ENCODE measurements around the gene CARMIL1.
A peak's percentile ranks its signal among the peaks of the same experiment; 100 is the strongest.
"Not testable (repeated sequence)": the region's sequence is repeated elsewhere in the genome, so short reads cannot be mapped to it uniquely, and the experiment has no call there.

CARMIL1 gene

GRCh38 chr6:25537349-25538018 lies 258.3 kb downstream of the CARMIL1 start:
- no peak for DNase-seq

GRCh38 chr6:25541228-25541627 lies 262.1 kb downstream of the CARMIL1 start:
- DNase-seq, result no peak

- no peak for DNase-seq
Observed at GRCh38 chr6:25542984-25543910, 264.1 kb downstream of the CARMIL1 start.

GRCh38 chr6:25544833-25545232 lies 265.7 kb downstream of the CARMIL1 start:
- no peak for DNase-seq

GRCh38 chr6:25547797-25548196 lies 268.6 kb downstream of the CARMIL1 start:
- DNase-seq, result no peak

GRCh38 chr6:25548451-25548850 lies 269.3 kb downstream of the CARMIL1 start:
- DNase-seq, result no peak

- no peak for DNase-seq
Observed at GRCh38 chr6:25550631-25551030, 271.5 kb downstream of the CARMIL1 start.

- no peak for DNase-seq
Observed at GRCh38 chr6:25553502-25553901, 274.3 kb downstream of the CARMIL1 start.

- DNase-seq, result no peak
Observed at GRCh38 chr6:25555188-25555587, 276.0 kb downstream of the CARMIL1 start.

GRCh38 chr6:25556516-25556915 lies 277.3 kb downstream of the CARMIL1 start:
- peak; percentile 74 for DNase-seq

- no peak for DNase-seq
Observed at GRCh38 chr6:25558155-25558817, 279.1 kb downstream of the CARMIL1 start.

GRCh38 chr6:25560865-25561264 lies 281.7 kb downstream of the CARMIL1 start:
- no peak for DNase-seq

- DNase-seq, result no peak
Observed at GRCh38 chr6:25564943-25565342, 285.8 kb downstream of the CARMIL1 start.

GRCh38 chr6:25570578-25570977 lies 291.4 kb downstream of the CARMIL1 start:
- DNase-seq, result no peak

GRCh38 chr6:25576919-25577318 lies 297.7 kb downstream of the CARMIL1 start:
- no peak for DNase-seq

- DNase-seq, result no peak
Observed at GRCh38 chr6:25578538-25578937, 299.4 kb downstream of the CARMIL1 start.

GRCh38 chr6:25579391-25579883 lies 300.3 kb downstream of the CARMIL1 start:
- no peak for DNase-seq

- peak; percentile 15 for DNase-seq
Observed at GRCh38 chr6:25579902-25580495, 300.8 kb downstream of the CARMIL1 start.

- no peak for DNase-seq
Observed at GRCh38 chr6:25582101-25582500, 302.9 kb downstream of the CARMIL1 start.

GRCh38 chr6:25583099-25583498 lies 303.9 kb downstream of the CARMIL1 start:
- peak; percentile 19 for DNase-seq

- no peak for DNase-seq
Observed at GRCh38 chr6:25583906-25584305, 304.7 kb downstream of the CARMIL1 start.

- no peak for DNase-seq
Observed at GRCh38 chr6:25585225-25585624, 306.1 kb downstream of the CARMIL1 start.

- not testable (repeated sequence) for DNase-seq
Observed at GRCh38 chr6:25586119-25586518, 306.9 kb downstream of the CARMIL1 start.
